ENCODE measurements around the gene VPS52. TPM values are rescaled to one million over a fixed set of nuclear protein-coding genes. Genes with fewer than 3 reads are reported as not detected.
A peak's percentile ranks its signal among the peaks of the same experiment; 100 is the strongest.

Gene VPS52
- total and polyA plus RNA-seq, 9 of the 15 experiments (the other 6 are each of a cell fraction or from before 2014, with no cell fraction given), result 24.4 to 103 (median 40.2) TPM

DNA sequence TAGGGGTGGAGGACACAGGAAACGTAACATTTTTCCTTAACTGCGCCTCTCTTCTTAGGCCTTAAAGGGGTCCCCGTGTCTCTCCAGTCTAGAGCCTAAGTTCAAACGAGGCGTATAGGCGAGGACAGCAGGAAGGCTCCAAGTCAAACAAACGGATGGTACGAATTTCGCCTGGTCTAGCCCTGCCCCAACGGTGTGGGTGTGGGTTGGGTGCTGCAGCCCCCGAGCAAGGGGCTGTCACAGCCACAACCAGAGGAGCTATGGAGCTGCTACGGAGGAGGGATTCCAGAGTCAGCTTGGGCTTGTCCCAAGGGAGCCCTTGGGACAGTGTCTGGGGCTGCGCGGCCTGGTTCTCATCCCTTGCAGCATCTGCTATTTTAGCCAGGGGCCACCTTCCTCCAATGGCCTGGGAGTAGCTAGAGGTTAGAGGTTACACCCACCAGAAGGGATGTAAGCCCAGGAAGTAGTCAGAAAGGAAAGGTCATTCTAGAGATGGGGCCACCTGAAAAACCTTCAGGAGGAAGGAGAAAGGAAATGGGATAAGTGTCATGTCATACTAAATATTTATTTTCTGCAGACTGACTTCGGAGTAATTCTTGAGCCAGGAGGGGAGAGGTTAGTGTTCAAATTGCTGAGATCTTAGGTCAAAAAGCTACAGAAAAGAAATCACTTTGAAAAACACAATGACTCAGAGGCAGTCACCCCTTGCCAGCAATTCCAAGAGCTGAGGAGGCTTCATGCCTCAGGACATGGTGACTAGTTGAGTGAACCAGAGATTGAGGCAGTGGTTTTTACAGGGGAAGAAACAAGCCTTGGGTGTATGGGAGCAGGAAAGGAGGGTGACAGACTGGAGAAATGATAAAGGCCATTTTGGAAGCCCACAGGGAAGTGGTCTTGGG lies 21.7 kb downstream of the VPS52 start (continued):
- TF ChIP-seq ZNF277 (CRISPR knock-in tag; IDR thresholded peaks at IDR 0.05; ENCODE audit: borderline replicate concordance), result no peak
- no peak for TF ChIP-seq ZSCAN29 (IDR thresholded peaks at IDR 0.05)
- peak; percentile 42; the same call in 1 of the 2 replicates for TF ChIP-seq SMARCA4 (IDR thresholded peaks at IDR 0.05)
- TF ChIP-seq MYBL2 (IDR thresholded peaks at IDR 0.05; ENCODE audit: low read depth), result no peak
- TF ChIP-seq MYBL2 (CRISPR knock-in tag; IDR thresholded peaks at IDR 0.05; ENCODE audit: borderline replicate concordance), result no peak
- no peak for TF ChIP-seq POLR3A (IDR thresholded peaks at IDR 0.05; ENCODE audit: borderline replicate concordance, extremely low read depth, insufficient read depth, insufficient read length)
- no peak for TF ChIP-seq ZFPM2 (CRISPR knock-in tag; IDR thresholded peaks at IDR 0.05)
- peak; percentile 64; the same call in 1 of the 2 replicates for TF ChIP-seq NR4A1 (CRISPR knock-in tag; IDR thresholded peaks at IDR 0.05)
- TF ChIP-seq NR4A1 (tag; IDR thresholded peaks at IDR 0.05), result peak; percentile 43; the same call in 1 of the 2 replicates
- no peak for TF ChIP-seq ZNF24 (IDR thresholded peaks at IDR 0.05)
- TF ChIP-seq COPS2 (conservative IDR thresholded peaks at IDR 0.05), result no peak
- no peak for TF ChIP-seq ETS2 (tag; IDR thresholded peaks at IDR 0.05; ENCODE audit: borderline replicate concordance, poor library complexity, severe bottlenecking)
- no peak for TF ChIP-seq SETDB1 (IDR thresholded peaks at IDR 0.05; ENCODE audit: low read length)
- TF ChIP-seq NFE2L1 (tag; IDR thresholded peaks at IDR 0.05; ENCODE audit: borderline replicate concordance, low read depth), result no peak
- TF ChIP-seq POLR2AphosphoS5 (IDR thresholded peaks at IDR 0.05; ENCODE audit: control insufficient read depth, insufficient read depth, low read depth, low read length), result no peak; the same call in 1 of the 2 replicates
- no peak for TF ChIP-seq YBX1 (IDR thresholded peaks at IDR 0.05)
- TF ChIP-seq, protein P1, sequence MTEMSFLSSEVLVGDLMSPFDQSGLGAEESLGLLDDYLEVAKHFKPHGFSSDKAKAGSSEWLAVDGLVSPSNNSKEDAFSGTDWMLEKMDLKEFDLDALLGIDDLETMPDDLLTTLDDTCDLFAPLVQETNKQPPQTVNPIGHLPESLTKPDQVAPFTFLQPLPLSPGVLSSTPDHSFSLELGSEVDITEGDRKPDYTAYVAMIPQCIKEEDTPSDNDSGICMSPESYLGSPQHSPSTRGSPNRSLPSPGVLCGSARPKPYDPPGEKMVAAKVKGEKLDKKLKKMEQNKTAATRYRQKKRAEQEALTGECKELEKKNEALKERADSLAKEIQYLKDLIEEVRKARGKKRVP (CRISPR knock-in tag; IDR thresholded peaks at IDR 0.05), result no peak
- TF ChIP-seq, protein P2, sequence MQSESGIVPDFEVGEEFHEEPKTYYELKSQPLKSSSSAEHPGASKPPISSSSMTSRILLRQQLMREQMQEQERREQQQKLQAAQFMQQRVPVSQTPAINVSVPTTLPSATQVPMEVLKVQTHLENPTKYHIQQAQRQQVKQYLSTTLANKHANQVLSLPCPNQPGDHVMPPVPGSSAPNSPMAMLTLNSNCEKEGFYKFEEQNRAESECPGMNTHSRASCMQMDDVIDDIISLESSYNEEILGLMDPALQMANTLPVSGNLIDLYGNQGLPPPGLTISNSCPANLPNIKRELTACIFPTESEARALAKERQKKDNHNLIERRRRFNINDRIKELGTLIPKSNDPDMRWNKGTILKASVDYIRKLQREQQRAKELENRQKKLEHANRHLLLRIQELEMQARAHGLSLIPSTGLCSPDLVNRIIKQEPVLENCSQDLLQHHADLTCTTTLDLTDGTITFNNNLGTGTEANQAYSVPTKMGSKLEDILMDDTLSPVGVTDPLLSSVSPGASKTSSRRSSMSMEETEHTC (IDR thresholded peaks at IDR 0.05), result no peak
- TF ChIP-seq ZNF717 (CRISPR knock-in tag; IDR thresholded peaks at IDR 0.05), result no peak
- TF ChIP-seq ZBTB11 (CRISPR knock-in tag; IDR thresholded peaks at IDR 0.05), result 0 out of 6 replicates have a peak, but pooled peaks of 1 of the 3 experiments have one; percentile 6
- TF ChIP-seq FOXJ2 (tag; IDR thresholded peaks at IDR 0.05), result no peak
